Measurements from ENCODE around the gene C19orf25. TPM values are rescaled to one million over a fixed set of nuclear protein-coding genes. Genes with fewer than 3 reads are reported as not detected.

C19orf25 gene
- total and polyA plus RNA-seq, 2 of the 13 experiments (the other 11 are each of a cell fraction or from before 2014, with no cell fraction given) = 14.2 to 32.4 TPM

DNA sequence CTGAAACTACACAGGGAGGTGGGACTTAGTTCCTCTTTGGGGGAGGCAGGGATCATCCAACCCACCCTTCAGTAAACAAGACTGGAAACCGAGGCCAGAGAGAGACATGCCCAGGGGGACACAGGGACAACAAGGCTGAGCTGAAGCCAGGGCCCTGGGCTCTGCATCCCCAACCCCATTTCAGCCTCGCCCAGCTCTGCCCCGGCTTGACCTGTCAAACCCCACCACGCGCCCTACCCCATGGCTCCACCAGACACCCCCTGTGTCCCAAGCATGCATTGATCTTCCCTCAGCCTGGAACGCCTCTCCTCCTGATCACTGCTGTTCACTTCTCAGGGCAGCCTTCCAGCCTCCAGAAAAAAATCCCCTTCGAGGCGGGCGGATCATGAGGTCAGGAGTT is 31.1 kb downstream of the C19orf25 start:
- Histone ChIP-seq H3K9me3 (ENCODE audit: low read length) (no peaks in the 10 kb centered on the region), H3K4me1 (ENCODE audit: insufficient read depth, low read length) (peaks cover 26% of the 10 kb centered on the region), H4K20me1 (ENCODE audit: insufficient read depth, low read length) (peaks cover 13% of the 10 kb centered on the region; the same call in 1 of the 2 replicates), H3K4me2 (ENCODE audit: low read depth, low read length) (no peak overlapping the region), H3K79me2 (ENCODE audit: insufficient read depth, low read length) (no peaks in the 10 kb centered on the region), H3K9ac (ENCODE audit: insufficient read depth, low read depth, low read length) (no peak overlapping the region), H3K27ac (ENCODE audit: extremely low read length, insufficient read depth, low read length) (no peak overlapping the region), H2AFZ (ENCODE audit: low read length) (no peak overlapping the region), H3K4me3 (replicated peaks in 1 of 3; ENCODE audit: insufficient read depth in 1 of 3, low read depth in 2 of 3, low read length in 3 of 3) (no peak overlapping the region), H3K36me3 (replicated peaks in 1 of 2; ENCODE audit: control insufficient read depth in 1 of 2, insufficient read depth in 2 of 2, low read length in 2 of 2) (no peaks in the 10 kb centered on the region), H3K27me3 (ENCODE audit: control insufficient read depth in 1 of 2, insufficient read depth in 2 of 2, low read length in 2 of 2) (peaks cover 15 to 61% of the 10 kb centered on the region in 2 experiments)
- ATAC-seq (no peak), FAIRE-seq (no peak), DNase-seq (ENCODE audit: low spot score) (no peak)
- 58% methylated on average over 7 of the region's 9 CpGs for WGBS (ENCODE audit: low lambda C conversion rate)
- in situ Hi-C loops (cut with HindIII; ENCODE audit: extremely low pct_ligation_motif_present, low pct_unique_long_range_greater_than_20kb) = no loop called here
- TF ChIP-seq, protein P1, sequence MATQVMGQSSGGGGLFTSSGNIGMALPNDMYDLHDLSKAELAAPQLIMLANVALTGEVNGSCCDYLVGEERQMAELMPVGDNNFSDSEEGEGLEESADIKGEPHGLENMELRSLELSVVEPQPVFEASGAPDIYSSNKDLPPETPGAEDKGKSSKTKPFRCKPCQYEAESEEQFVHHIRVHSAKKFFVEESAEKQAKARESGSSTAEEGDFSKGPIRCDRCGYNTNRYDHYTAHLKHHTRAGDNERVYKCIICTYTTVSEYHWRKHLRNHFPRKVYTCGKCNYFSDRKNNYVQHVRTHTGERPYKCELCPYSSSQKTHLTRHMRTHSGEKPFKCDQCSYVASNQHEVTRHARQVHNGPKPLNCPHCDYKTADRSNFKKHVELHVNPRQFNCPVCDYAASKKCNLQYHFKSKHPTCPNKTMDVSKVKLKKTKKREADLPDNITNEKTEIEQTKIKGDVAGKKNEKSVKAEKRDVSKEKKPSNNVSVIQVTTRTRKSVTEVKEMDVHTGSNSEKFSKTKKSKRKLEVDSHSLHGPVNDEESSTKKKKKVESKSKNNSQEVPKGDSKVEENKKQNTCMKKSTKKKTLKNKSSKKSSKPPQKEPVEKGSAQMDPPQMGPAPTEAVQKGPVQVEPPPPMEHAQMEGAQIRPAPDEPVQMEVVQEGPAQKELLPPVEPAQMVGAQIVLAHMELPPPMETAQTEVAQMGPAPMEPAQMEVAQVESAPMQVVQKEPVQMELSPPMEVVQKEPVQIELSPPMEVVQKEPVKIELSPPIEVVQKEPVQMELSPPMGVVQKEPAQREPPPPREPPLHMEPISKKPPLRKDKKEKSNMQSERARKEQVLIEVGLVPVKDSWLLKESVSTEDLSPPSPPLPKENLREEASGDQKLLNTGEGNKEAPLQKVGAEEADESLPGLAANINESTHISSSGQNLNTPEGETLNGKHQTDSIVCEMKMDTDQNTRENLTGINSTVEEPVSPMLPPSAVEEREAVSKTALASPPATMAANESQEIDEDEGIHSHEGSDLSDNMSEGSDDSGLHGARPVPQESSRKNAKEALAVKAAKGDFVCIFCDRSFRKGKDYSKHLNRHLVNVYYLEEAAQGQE (IDR thresholded peaks at IDR 0.05; ENCODE audit: borderline replicate concordance in 1 of 2, low read depth in 1 of 2, low read length in 2 of 2) = 0 out of 4 replicates have a peak, but pooled peaks of 1 of the 2 experiments have one; percentile 26
- no peak for TF ChIP-seq STAT5B (CRISPR knock-in tag; IDR thresholded peaks at IDR 0.05)
- POLR2A ChIA-PET = no interaction called here
- no TSS peak for BruUV-seq (replicated peaks)
- CTCF ChIA-PET (ENCODE audit: low intra/inter-chr PET ratio, low total read pairs) = no interaction called here
- intact Hi-C loops (cut with micrococcal nuclease; ENCODE audit: unreplicated experiment) = no loop called here

DNA sequence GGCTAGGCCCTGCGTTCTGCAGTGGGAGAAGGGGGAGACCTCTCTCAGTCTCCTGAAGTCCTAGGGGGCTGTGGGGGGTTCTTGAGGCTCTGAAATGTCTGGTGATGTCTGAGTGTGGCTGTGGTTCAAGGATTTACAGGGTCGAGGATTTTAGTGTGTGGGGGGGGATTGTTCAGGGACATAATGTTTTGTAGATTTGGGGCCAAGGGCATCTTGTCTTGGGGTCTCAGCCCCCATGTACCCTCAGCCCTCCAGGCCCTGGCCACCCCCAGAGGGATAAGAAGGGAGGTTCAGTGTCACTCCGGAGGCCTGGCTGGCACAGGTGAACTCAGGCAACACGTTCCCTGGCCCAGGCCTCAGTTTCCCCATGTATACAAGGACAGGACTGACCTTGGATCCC is 31.5 kb downstream of the C19orf25 start:
- ChIA-PET CTCF (ENCODE audit: low intra/inter-chr PET ratio, low total read pairs) (no interaction called here), POLR2A (no interaction called here)
- FAIRE-seq (no peak), DNase-seq (ENCODE audit: low spot score) (no peak), ATAC-seq (no peak)
- in situ Hi-C loops (cut with HindIII; ENCODE audit: extremely low pct_ligation_motif_present, low pct_unique_long_range_greater_than_20kb) (no loop called here), intact Hi-C loops (cut with micrococcal nuclease; ENCODE audit: unreplicated experiment) (no loop called here)
- no peaks in the 10 kb centered on the region for H3K79me2 ChIP-seq (ENCODE audit: insufficient read depth, low read length)
- H3K9ac ChIP-seq (ENCODE audit: insufficient read depth, low read depth, low read length) = no peak overlapping the region
- no peak overlapping the region for H3K4me2 ChIP-seq (ENCODE audit: low read depth, low read length)
- no peak overlapping the region for H3K4me3 ChIP-seq (replicated peaks in 1 of 3; ENCODE audit: insufficient read depth in 1 of 3, low read depth in 2 of 3, low read length in 3 of 3)
- H3K4me1 ChIP-seq (ENCODE audit: insufficient read depth, low read length) = peaks cover 22% of the 10 kb centered on the region
- H4K20me1 ChIP-seq (ENCODE audit: insufficient read depth, low read length) = peaks cover 16% of the 10 kb centered on the region; the same call in 1 of the 2 replicates
- peaks cover 12 to 56% of the 10 kb centered on the region in 2 experiments for H3K27me3 ChIP-seq (ENCODE audit: control insufficient read depth in 1 of 2, insufficient read depth in 2 of 2, low read length in 2 of 2)
- WGBS (ENCODE audit: low lambda C conversion rate) = 13% methylated on average over 3 of the region's 4 CpGs
- no TSS peak for BruUV-seq (replicated peaks)
- H3K36me3 ChIP-seq (replicated peaks in 1 of 2; ENCODE audit: control insufficient read depth in 1 of 2, insufficient read depth in 2 of 2, low read length in 2 of 2) = peaks cover 0 to under 1% of the 10 kb centered on the region in 2 experiments; a peak in 1 of 5 replicates
- H2AFZ ChIP-seq (ENCODE audit: low read length) = no peak overlapping the region
- H3K27ac ChIP-seq (ENCODE audit: extremely low read length, insufficient read depth, low read length) = no peak overlapping the region
- no peaks in the 10 kb centered on the region for H3K9me3 ChIP-seq (ENCODE audit: low read length)
- TF ChIP-seq KLF16 (CRISPR knock-in tag; IDR thresholded peaks at IDR 0.05) (no peak), NBN (conservative IDR thresholded peaks at IDR 0.05) (no peak), ZNF678 (CRISPR knock-in tag; IDR thresholded peaks at IDR 0.05) (no peak), FOXP1 (IDR thresholded peaks at IDR 0.05) (no peak), FOXP1 (CRISPR knock-in tag; IDR thresholded peaks at IDR 0.05) (no peak), NRL (CRISPR knock-in tag; IDR thresholded peaks at IDR 0.05; ENCODE audit: borderline replicate concordance) (no peak), ZNF569 (CRISPR knock-in tag; IDR thresholded peaks at IDR 0.05; ENCODE audit: borderline replicate concordance) (no peak)
- TF ChIP-seq, protein P2, sequence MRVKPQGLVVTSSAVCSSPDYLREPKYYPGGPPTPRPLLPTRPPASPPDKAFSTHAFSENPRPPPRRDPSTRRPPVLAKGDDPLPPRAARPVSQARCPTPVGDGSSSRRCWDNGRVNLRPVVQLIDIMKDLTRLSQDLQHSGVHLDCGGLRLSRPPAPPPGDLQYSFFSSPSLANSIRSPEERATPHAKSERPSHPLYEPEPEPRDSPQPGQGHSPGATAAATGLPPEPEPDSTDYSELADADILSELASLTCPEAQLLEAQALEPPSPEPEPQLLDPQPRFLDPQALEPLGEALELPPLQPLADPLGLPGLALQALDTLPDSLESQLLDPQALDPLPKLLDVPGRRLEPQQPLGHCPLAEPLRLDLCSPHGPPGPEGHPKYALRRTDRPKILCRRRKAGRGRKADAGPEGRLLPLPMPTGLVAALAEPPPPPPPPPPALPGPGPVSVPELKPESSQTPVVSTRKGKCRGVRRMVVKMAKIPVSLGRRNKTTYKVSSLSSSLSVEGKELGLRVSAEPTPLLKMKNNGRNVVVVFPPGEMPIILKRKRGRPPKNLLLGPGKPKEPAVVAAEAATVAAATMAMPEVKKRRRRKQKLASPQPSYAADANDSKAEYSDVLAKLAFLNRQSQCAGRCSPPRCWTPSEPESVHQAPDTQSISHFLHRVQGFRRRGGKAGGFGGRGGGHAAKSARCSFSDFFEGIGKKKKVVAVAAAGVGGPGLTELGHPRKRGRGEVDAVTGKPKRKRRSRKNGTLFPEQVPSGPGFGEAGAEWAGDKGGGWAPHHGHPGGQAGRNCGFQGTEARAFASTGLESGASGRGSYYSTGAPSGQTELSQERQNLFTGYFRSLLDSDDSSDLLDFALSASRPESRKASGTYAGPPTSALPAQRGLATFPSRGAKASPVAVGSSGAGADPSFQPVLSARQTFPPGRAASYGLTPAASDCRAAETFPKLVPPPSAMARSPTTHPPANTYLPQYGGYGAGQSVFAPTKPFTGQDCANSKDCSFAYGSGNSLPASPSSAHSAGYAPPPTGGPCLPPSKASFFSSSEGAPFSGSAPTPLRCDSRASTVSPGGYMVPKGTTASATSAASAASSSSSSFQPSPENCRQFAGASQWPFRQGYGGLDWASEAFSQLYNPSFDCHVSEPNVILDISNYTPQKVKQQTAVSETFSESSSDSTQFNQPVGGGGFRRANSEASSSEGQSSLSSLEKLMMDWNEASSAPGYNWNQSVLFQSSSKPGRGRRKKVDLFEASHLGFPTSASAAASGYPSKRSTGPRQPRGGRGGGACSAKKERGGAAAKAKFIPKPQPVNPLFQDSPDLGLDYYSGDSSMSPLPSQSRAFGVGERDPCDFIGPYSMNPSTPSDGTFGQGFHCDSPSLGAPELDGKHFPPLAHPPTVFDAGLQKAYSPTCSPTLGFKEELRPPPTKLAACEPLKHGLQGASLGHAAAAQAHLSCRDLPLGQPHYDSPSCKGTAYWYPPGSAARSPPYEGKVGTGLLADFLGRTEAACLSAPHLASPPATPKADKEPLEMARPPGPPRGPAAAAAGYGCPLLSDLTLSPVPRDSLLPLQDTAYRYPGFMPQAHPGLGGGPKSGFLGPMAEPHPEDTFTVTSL (CRISPR knock-in tag; IDR thresholded peaks at IDR 0.05; ENCODE audit: borderline replicate concordance) = no peak
